GM12874 (cell line): ENCODE data around the gene ZHX3.

Experiments
- TF ChIP-seq, protein P1 (sequence below): IDR thresholded peaks from 2 replicates; pipeline ENCODE4 v1.5.1; 2011; ENCODE audit warnings: low read depth, mild to moderate bottlenecking, control low read depth, low read length, moderate library complexity; ENCODE audit not compliant: insufficient read depth

ZHX3 gene

DNA sequence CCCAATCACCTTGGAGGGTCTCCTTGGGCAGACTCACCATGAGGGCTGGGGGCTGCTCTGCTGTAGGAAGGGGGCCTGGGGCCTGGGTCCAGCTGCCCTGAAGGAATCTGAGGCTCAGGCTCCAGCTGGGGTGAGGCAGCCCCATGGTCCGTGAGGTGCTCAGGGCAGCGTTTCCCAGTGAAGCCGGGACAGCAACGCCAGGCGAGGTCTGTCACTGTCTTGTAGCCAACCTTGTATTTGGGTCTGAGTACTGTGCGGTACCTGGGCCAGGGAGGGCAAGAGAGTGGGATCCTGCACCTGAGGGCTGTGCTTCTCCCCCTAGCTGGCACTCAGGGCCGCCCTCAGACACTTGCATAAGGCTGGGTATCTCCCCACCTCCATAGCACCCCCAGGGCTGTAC is 46.1 kb upstream of the ZHX3 start:
- TF ChIP-seq, protein P1, sequence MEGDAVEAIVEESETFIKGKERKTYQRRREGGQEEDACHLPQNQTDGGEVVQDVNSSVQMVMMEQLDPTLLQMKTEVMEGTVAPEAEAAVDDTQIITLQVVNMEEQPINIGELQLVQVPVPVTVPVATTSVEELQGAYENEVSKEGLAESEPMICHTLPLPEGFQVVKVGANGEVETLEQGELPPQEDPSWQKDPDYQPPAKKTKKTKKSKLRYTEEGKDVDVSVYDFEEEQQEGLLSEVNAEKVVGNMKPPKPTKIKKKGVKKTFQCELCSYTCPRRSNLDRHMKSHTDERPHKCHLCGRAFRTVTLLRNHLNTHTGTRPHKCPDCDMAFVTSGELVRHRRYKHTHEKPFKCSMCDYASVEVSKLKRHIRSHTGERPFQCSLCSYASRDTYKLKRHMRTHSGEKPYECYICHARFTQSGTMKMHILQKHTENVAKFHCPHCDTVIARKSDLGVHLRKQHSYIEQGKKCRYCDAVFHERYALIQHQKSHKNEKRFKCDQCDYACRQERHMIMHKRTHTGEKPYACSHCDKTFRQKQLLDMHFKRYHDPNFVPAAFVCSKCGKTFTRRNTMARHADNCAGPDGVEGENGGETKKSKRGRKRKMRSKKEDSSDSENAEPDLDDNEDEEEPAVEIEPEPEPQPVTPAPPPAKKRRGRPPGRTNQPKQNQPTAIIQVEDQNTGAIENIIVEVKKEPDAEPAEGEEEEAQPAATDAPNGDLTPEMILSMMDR: no peak

DNA sequence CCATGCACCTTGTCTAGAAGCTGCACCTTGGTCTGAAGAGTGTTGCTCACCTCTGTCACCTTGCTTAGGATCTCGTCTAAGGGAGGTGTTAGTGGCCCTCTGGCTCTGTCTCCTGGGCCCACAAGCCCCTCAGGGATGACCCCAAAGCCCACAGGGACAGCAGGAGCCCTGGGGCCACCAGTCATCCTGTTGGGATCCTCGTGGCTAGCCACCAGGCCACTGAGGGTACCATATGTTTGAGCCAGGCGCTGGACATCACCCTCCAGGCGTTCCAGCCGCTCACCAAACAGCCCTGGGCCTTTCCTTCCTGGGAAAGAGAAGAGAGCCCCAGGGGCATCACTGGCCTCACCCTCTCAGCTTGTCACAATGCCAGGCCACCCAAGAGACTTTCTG is 45.2 kb upstream of the ZHX3 start:
- TF ChIP-seq, protein P1: no peak

DNA sequence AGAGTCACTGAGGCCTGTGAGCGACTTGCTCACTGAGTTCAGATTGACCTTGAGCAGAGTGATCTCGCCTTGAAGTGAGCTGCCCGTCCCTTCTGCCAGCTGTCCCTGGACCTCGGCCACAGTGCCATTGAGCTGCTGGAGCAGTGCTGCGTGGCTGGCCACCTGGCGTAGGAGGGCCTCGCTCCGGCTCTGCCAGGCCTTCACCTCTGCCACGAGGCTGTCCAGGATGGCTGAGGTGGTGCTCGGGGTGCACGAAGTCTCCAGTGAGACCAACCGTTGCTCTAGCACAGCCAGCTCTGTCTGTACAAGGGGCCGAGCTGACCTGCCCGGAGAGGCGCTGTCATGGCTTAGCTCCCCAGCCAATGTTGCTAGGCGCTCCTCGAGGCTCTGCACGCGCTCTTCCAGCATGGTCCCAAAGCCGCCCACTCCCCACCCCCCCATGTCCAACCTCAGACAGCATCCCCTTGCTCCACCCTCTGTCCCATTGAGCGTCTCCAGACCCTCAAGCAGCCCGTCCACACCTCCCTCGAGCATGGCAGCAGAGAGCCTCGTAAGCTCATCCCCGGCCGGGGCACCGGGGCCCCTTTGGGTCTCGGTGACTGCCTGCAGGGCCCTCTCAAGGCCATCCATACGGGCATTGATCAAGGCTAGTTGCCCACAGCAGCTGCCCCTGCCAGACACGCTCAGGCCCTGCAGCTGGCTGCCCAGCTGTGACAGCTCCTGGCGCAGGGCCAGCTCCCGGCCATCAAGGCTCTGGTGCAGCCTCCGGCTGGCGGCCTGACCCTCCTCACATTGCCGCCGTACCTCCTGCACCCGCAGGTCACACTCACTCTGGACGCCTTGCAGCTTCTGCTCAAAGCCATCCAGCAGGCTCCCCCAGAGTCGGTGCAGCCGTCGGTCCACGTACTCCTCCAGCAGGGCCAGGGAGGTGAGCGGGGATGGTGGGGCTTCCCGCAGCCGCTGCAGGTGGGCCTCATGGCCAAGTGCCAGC is 44.5 kb upstream of the ZHX3 start:
- TF ChIP-seq, protein P1: no peak

DNA sequence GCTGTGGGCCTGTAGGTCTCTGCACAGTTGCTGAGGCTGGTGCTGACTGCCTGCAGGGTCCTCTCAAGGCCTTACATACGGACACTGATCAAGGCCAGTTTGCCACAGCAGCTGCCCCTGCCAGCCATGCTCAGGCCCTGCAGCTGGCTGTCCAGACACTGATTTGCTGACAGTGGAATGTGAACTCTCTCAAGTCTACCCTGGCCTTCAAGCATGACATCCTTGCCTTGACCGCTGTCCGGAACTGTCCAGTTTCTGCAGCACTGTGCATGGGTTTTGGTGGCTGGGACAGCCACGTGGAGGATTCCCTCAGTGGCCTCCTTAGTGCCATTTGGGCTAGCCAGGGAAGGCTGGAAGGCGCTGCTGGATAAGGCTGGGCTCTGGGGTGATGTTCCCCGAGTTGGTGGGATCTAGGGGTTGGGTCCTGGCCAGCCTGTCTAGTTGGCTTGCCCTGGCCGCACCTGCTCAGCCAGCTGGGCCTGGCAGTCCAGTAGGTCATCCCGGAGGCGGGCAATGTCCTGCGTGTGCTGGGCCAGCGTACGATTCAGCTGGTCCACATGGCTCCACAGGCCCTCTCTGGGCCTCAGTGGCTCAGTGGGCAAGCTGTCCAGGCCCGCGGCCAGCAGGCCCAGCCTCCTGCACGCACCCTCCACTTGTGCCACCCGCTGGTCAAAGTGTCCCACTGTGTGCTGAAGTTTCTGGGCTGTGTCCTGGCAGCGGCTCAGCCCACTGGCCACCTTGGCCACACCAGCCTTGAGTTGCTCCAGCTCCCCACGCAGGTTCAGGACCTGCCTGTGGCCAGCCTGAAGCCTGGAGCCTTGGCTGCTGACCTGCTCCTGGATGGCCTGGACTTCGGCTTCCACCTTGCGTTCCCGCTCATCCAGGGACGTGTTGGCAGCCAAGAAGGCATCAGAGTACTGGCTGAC is 43.6 kb upstream of the ZHX3 start:
- TF ChIP-seq, protein P1: no peak

DNA sequence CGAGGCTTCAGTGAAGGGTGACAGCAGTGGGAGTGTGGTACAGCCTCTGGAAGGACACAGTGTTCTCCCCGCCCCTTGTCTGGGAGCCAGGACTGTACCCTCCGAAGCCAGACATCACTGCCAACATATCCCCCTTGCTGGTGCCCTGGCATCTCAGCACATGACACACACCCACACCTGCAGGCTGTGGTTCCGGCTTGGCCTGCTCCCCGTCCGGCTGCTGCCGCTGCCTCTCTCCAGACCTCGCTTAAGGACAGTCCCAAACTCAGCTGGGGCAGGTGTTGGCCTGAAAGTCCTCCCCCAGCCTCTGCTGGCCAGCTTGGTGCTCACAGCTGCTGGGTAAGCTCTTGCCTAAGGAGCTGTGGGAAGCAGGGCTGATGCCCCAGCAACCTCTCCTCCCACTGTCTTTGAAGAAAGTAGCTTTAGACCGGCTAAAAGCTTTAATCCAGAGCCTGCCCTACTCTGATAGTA is 42.0 kb upstream of the ZHX3 start:
- TF ChIP-seq, protein P1: no peak

DNA sequence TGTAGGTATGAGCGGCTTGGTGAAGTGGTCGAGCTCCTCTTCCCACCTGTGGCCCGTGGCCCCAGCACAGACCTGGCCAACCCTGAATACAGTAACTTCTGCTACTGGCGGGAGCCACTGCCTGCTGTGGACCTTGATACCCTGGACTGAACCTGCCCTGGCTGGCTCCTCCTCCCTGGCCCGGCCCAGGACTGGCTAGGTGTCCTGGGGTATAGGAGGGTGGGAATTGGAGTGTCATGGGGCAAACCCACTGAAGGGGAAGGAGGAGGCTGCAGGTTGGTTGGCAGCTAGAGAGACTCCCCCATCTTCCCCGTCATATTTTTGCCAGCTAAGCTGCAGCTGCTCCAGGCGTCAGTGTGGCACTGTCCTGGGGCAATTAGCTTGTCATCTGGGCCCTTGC is 41.2 kb upstream of the ZHX3 start:
- TF ChIP-seq, protein P1: no peak

DNA sequence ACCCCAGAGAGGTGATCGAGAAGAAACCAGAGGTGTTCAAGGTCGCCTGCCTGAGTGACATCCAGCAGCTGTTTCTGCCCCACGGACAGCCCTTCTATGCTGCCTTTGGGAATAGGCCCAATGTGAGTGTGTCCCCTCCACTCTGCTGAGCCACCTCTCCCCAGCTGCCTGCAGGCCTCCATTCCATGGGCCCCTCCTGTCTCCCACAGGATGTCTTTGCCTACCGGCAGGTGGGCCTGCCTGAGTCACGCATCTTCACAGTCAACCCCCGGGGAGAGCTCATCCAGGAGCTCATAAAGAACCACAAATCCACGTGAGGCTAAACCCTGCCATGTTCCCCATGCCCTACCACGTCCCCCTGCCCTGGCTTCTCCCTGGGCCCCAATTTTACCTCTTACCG is 40.7 kb upstream of the ZHX3 start:
- TF ChIP-seq, protein P1: no peak
